Measurements from ENCODE around the gene MMP14. TPM values are rescaled to one million over a fixed set of nuclear protein-coding genes. Genes with fewer than 3 reads are reported as not detected.

The MMP14 gene
- total RNA-seq, 2 donors from 2014 or later: 181 to 220 TPM

DNA sequence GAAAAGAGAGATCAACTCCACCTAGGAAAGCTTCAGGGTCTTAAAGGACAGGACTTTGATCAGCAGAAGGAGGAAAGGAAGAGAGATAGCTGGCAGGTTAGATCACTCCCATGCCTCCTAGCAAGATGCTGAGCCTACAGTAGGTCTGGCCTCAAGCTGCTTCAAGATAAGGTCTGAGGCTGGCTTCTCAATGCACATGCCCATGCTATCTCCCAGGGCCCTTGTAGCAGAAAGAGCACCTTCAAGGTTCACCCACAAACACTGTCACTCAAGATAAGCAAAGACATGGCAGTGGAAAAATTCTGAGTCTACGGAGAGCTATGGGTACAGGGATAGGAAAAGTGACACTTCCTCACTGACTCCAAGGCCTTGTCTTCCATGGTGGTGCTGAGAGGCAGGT lies 61.0 kb downstream of the MMP14 start:
- H3K9ac ChIP-seq (ENCODE audit: extremely low read depth, low read length, poor library complexity, severe bottlenecking): no peak overlapping the region
- H3K4me1 ChIP-seq (ENCODE audit: control insufficient read depth, insufficient read depth, low read length): peaks cover 10% of the 10 kb centered on the region
- H3K36me3 ChIP-seq (ENCODE audit: control insufficient read depth, insufficient read depth, low read length): peaks cover 35% of the 10 kb centered on the region
- peaks cover 20% of the 10 kb centered on the region for H3K36me3 Mint-ChIP-seq (ENCODE audit: low read depth)
- peaks cover 24% of the 10 kb centered on the region for H3K27me3 Mint-ChIP-seq (ENCODE audit: insufficient read depth)
- H3K27ac ChIP-seq (ENCODE audit: low read depth, low read length): no peak overlapping the region
- H3K4me1 Mint-ChIP-seq: peaks cover 5% of the 10 kb centered on the region
- no peak overlapping the region for H3K4me3 ChIP-seq (ENCODE audit: low read length)
- no peaks in the 10 kb centered on the region for H3K9me3 ChIP-seq (ENCODE audit: control insufficient read depth, low read length)
- no peaks in the 10 kb centered on the region for H3K27me3 ChIP-seq (ENCODE audit: control insufficient read depth, insufficient read depth, low read length, poor library complexity, severe bottlenecking)
- WGBS, 2 experiments (ENCODE audit: insufficient coverage in 1 of 2, insufficient read length in 1 of 2): 60 to 94% methylated on average over 1 of the region's 1 CpG
- no peak for TF ChIP-seq CTCF (conservative IDR thresholded peaks at IDR 0.05)
- DNase-seq: peak; percentile 36
- H3K4me3 Mint-ChIP-seq: no peak overlapping the region
- H3K27ac Mint-ChIP-seq: no peak overlapping the region
- no peaks in the 10 kb centered on the region for H3K9me3 Mint-ChIP-seq

Other genes with a start within 250 kb of the MMP14 start
- 100 to 1,000 TPM; 176 to 193 TPM for gene DAD1, start 247.4 kb upstream of the MMP14 start, total RNA-seq
- gene ABHD4, start 238.3 kb upstream of the MMP14 start, total RNA-seq: 10 to 100 TPM; 68.3 to 77.7 TPM
- not detected for gene OR6J1, start 192.2 kb upstream of the MMP14 start, total RNA-seq
- 100 to 1,000 TPM; 114 TPM for gene OXA1L, start 69.9 kb upstream of the MMP14 start, total RNA-seq
- 10 to 100 TPM; 16.7 to 17.0 TPM for gene SLC7A7, start 21.1 kb upstream of the MMP14 start, total RNA-seq
- 100 to 1,000 TPM; 192 to 204 TPM for gene MRPL52, start 6.7 kb upstream of the MMP14 start, total RNA-seq
- 10 to 100 TPM; 28.9 to 41.5 TPM for gene LRP10, start 35.2 kb downstream of the MMP14 start, total RNA-seq
- 1 to 10 TPM in 1 of 2 donors, under 1 TPM in 1; 0.77 to 1.2 TPM for gene REM2, start 46.6 kb downstream of the MMP14 start, total RNA-seq
- 10 to 100 TPM; 52.0 to 68.6 TPM for gene RBM23, start 82.6 kb downstream of the MMP14 start, total RNA-seq
- gene PRMT5, start 92.8 kb downstream of the MMP14 start, total RNA-seq: 100 to 1,000 TPM; 111 to 112 TPM
- gene HAUS4, start 120.5 kb downstream of the MMP14 start, total RNA-seq: 10 to 100 TPM; 43.2 to 57.1 TPM
- gene AJUBA, start 146.0 kb downstream of the MMP14 start, total RNA-seq: 10 to 100 TPM; 34.2 to 51.4 TPM
- 1 to 10 TPM; 7.0 to 9.4 TPM for gene C14orf93, start 173.6 kb downstream of the MMP14 start, total RNA-seq
- 100 to 1,000 TPM; 227 to 257 TPM for gene PSMB5, start 198.3 kb downstream of the MMP14 start, total RNA-seq
- gene PSMB11, start 205.6 kb downstream of the MMP14 start, total RNA-seq: not detected
- 10 to 100 TPM; 16.9 to 17.2 TPM for gene CDH24, start 220.9 kb downstream of the MMP14 start, total RNA-seq